ENCODE measurements around the gene ZBTB7A. TPM values are rescaled to one million over a fixed set of nuclear protein-coding genes. Genes with fewer than 3 reads are reported as not detected.
"Not testable (repeated sequence)": the region's sequence is repeated elsewhere in the genome, so short reads cannot be mapped to it uniquely, and the experiment has no call there.

The ZBTB7A gene
- polyA plus RNA-seq, 1 donor, result 7.9 TPM

- DNase-seq, result no peak
Observed at GRCh38 chr19:4016486-4016885, 50.2 kb downstream of the ZBTB7A start.

GRCh38 chr19:4015705-4016402 is 50.8 kb downstream of the ZBTB7A start:
- DNase-seq, result peak; percentile 88

- peak; percentile 32 for DNase-seq
Observed at GRCh38 chr19:4014541-4015491, 51.9 kb downstream of the ZBTB7A start.

GRCh38 chr19:4013886-4014540 is 52.7 kb downstream of the ZBTB7A start:
- no peak for DNase-seq

GRCh38 chr19:4012975-4013634 is 53.6 kb downstream of the ZBTB7A start:
- no peak for DNase-seq

GRCh38 chr19:4012092-4012974 is 54.4 kb downstream of the ZBTB7A start:
- DNase-seq, result no peak

GRCh38 chr19:4011430-4011829 is 55.3 kb downstream of the ZBTB7A start:
- DNase-seq, result not testable (repeated sequence)

- DNase-seq, result no peak
Observed at GRCh38 chr19:4010808-4011110, 55.9 kb downstream of the ZBTB7A start.

GRCh38 chr19:4009990-4010807 is 56.5 kb downstream of the ZBTB7A start:
- no peak for DNase-seq

- no peak for DNase-seq
Observed at GRCh38 chr19:4007836-4008539, 58.7 kb downstream of the ZBTB7A start.

GRCh38 chr19:4007021-4007835 is 59.5 kb downstream of the ZBTB7A start, which contains the start of gene PIAS4:
Gene PIAS4, plus strand, starts transcription at chr19:4007736. Its CDS starts 25 bp downstream, at chr19:4007761.
- DNase-seq, result peak; percentile 97

- DNase-seq, result not testable (repeated sequence)
Observed at GRCh38 chr19:4005436-4005835, 61.3 kb downstream of the ZBTB7A start.

GRCh38 chr19:4000798-4001197 is 65.9 kb downstream of the ZBTB7A start:
- DNase-seq, result not testable (repeated sequence)

GRCh38 chr19:3998667-3999412 is 67.9 kb downstream of the ZBTB7A start:
- DNase-seq, result not testable (repeated sequence)

- no peak for DNase-seq
Observed at GRCh38 chr19:3995607-3996006, 71.1 kb downstream of the ZBTB7A start.

All from left kidney (tissue), 2 donors.